NCI-H526 (cell line): Measurements from ENCODE around the gene KIRREL3.

Source experiments
- DNase-seq, 2 experiments: peaks; one replicate each; lab custom pipeline; 2025; lab: John Stamatoyannopoulos, UW

Gene KIRREL3

GRCh38 chr11:126530416-126530815 lies 470.2 kb downstream of the KIRREL3 start:
- DNase-seq = no peak

- no peak for DNase-seq
Observed at GRCh38 chr11:126529037-126529436, 471.5 kb downstream of the KIRREL3 start.

GRCh38 chr11:126528075-126528474 lies 472.5 kb downstream of the KIRREL3 start:
- no peak for DNase-seq

GRCh38 chr11:126527651-126528050 lies 472.9 kb downstream of the KIRREL3 start:
- DNase-seq = no peak

DNA sequence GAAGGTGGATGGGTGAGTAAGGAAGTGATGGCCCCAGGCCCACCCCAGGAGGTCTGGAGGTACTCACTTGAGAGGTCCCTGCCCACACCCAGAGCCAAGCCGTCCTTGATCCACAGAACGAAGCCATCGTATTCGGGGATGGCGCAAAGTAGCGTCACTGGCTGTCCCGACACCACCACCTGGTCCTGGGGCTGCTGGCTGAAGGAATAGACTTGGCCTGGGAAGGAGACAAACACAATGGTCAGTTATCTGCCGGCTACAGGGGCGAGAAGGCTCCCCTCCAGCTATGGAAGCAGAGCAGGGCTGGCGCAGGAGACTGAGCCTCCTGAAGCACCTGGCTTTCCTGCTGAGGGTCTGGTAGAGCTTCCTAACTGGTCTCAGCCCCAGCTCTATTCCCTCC lies 474.1 kb downstream of the KIRREL3 start:
- no peak for DNase-seq

GRCh38 chr11:126525702-126526101 lies 474.9 kb downstream of the KIRREL3 start:
- no peak for DNase-seq

GRCh38 chr11:126525216-126525615 lies 475.4 kb downstream of the KIRREL3 start:
- DNase-seq = no peak

DNA sequence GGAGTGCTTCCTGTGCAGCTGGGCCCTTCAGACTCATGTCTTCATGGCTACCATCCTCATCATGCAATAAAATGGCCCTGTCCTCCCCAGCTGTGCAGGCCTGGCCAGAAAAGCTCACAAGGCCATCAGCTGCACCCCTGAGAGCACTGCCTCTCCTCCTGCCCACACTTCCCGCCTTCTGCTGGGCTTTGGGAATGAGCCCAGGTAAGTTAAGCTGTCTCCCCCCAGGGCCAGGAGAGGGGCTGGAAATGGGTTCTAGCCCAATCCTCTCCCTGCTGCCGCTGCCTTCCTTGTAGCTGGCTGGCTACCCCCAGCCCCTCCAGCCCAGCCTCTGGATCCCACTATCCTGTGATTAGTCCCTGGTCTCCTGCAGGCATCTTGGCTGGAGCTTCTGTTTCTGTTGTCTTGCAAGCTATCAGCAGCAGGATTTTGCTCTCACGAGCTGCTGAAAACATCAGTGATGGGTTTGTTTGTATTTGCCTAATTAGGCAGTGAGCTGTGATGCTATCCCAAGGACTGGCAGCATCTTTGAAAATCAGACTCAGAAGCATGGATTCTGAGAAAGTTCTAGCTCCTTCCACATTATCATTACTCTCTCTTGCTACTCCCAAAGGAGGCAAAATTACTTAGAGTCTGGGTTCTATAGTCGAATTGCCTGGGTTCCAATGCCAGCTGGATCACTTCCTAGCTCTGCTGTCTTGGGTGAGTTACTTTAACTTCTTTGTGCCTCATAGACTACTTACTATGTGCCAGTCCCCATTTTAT lies 476.9 kb downstream of the KIRREL3 start:
- DNase-seq = no peak

GRCh38 chr11:126522606-126523005 lies 478.0 kb downstream of the KIRREL3 start:
- no peak for DNase-seq

- DNase-seq = no peak
Observed at GRCh38 chr11:126522152-126522551, 478.4 kb downstream of the KIRREL3 start.

DNA sequence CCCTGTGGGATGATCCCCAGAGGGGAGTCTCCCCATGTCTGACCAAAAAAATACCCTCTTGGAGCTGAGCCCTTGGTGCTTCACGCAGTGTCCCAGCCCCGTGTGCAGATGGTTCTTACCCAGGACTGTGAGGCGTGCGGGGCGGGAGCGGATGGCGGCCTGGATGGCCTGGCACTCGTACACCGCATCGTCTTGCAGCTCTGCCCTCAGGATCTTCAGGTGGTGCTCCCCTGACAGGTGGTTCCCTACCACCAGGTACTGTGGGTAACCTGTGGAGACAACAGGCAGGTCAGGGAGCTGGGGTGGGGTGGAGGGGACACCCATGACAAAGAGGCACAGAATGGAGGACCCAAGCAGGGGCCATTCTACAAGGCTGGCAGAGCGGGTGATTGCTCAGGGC lies 479.4 kb downstream of the KIRREL3 start:
- DNase-seq = no peak

GRCh38 chr11:126519764-126520734 lies 480.5 kb downstream of the KIRREL3 start:
- DNase-seq = no peak

- DNase-seq = no peak
Observed at GRCh38 chr11:126518972-126519690, 481.4 kb downstream of the KIRREL3 start.

GRCh38 chr11:126518071-126518971 lies 482.2 kb downstream of the KIRREL3 start:
- DNase-seq = no peak

DNA sequence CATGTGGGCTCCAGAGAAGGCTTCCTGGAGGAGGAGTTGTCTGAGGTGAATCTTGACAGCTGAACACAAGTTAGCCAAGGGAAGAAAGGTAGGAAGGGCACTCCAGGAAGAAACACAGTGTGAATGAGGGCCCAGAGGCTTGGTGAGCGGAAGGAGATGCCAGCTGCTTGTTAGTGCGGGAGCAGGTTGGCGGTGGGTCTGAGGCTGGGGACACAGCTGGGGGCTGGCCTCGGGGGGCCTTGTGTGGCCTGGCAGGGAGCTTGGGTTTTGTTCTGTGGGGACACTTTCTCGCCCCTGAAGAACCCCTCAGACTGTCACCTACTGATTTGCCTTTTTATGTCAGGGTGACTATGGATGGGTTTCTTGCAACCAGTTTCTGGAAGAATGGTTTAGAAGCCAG lies 485.1 kb downstream of the KIRREL3 start:
- DNase-seq = no peak

DNA sequence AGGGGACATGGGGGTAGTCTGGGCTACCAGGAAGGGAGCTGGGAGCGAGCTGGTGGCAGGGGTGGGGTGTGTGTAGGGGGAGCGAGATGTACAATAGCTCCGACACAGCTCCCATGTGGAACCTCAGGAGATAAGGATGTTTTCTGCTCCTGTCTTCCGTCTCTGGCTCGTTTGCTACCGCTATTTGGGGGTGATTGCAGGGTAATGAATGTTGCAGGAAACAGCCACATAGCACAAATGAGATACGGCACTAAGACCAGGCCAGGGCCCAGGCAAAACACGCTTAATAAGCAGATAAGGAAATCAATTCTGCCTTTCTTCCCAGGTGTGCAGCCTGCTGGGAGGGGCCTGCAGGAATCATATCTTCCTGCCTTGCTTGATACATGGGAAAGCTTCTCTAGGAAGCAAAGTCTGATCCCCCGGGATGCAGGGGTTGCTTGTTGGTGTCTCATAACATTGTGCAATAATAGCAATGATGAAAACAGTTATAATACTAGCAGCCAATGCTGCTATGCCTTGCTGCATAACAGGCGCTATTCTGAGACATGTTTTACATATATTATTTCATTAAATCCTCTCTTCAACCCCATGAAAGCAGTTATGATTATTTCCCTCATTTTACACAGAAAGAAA lies 486.4 kb downstream of the KIRREL3 start:
- peak in 1 of 2 experiments; percentile 30 for DNase-seq

GRCh38 chr11:126512741-126513715 lies 487.5 kb downstream of the KIRREL3 start:
- DNase-seq = no peak

- DNase-seq = no peak
Observed at GRCh38 chr11:126512251-126512650, 488.3 kb downstream of the KIRREL3 start.

DNA sequence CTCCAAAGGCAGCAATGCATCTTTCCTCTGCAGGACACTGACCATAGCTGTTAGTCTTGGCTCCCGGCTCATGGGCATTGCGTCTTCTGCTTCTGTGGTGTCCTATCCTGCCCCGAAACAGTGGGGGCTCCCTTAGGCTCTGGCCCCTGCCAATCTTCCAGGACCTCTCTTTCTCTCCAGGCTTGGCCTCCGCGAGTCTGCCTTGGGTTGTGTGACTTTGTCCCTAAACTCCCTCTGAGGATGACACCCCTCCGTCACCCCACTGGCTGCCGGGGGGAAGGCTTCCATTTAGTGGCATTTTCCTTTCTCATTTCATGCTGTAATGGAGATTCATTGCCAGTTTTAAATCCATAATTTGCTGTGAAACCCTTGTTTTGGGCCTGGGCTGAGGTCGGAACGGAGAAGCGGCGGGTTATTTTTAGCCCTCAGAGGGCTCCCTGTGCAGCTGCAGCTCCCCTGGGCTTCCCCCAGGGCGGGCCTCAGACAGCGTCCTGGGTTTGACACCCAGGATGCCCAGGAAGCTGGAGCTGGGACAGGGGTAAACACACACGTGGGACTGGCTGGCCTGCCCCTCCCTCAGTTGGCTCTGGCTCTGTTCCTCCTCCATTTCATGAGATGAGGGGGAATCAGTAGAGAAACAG lies 489.0 kb downstream of the KIRREL3 start:
- no peak for DNase-seq
